Caco-2 (cell line): ENCODE measurements around the gene NCF4. TPM values are rescaled to one million over a fixed set of nuclear protein-coding genes. Genes with fewer than 3 reads are reported as not detected.

Source experiments
- BruUV-seq: library from RNA; stranded (reverse); fragments of 400-500 nt; replicated peaks from 2 replicates; lab custom pipeline; 2021; lab: Mats Ljungman, UMichigan
- CTCF ChIA-PET: fragments of 300-600 bp; sonication (Branson Sonifier 250); formaldehyde crosslinking; loops from one replicate; lab custom pipeline; 2022; ENCODE audit warnings: antibody characterized with exemption; lab: Charles Lee
- POLR2A ChIA-PET: fragments of 300-600 bp; sonication (Branson Sonifier 250); formaldehyde crosslinking; loops from one replicate; lab custom pipeline; 2022; ENCODE audit warnings: antibody characterized with exemption; lab: Charles Lee
- DNase-seq, 2 experiments: peaks; one replicate each; pipeline versions ENCODE4 v3.0.0 to v3.0.0-alpha.2; 2020 to 2022
- H3K27me3 ChIP-seq: replicated peaks from 2 replicates; pipeline ENCODE4 v1.6.0; 2011; ENCODE audit warnings: low read length; ENCODE audit not compliant: control insufficient read depth, insufficient read depth
- H3K36me3 ChIP-seq: 2 replicates; pipeline ENCODE4 v1.5.1; 2011; ENCODE audit warnings: low read length; ENCODE audit not compliant: control insufficient read depth, insufficient read depth
- H3K4me1 ChIP-seq: fragments of 250-450 bp; sonication (Bioruptor Pico); 2 replicates; pipeline ENCODE4 v1.5.1; 2020; ENCODE audit warnings: mild to moderate bottlenecking
- H3K4me3 ChIP-seq: 2 replicates; pipeline ENCODE4 v1.5.1; 2011; ENCODE audit warnings: low read depth, mild to moderate bottlenecking, control low read depth, low read length
- H3K9me3 ChIP-seq: fragments of 250-450 bp; sonication (Bioruptor Pico); 2 replicates; pipeline ENCODE4 v1.5.1; 2020; ENCODE audit warnings: mild to moderate bottlenecking, moderate library complexity
- H3K27ac Mint-ChIP-seq: one replicate; pipeline ENCODE4 v1.8.0; 2022; ENCODE audit warnings: mixed read lengths; ENCODE audit not compliant: unreplicated experiment
- H3K27me3 Mint-ChIP-seq: one replicate; pipeline ENCODE4 v1.8.0; 2022; ENCODE audit warnings: mixed read lengths; ENCODE audit not compliant: insufficient read depth, unreplicated experiment
- H3K36me3 Mint-ChIP-seq: one replicate; pipeline ENCODE4 v1.8.0; 2022; ENCODE audit warnings: mild to moderate bottlenecking, mixed read lengths; ENCODE audit not compliant: insufficient read depth, unreplicated experiment
- H3K4me1 Mint-ChIP-seq: one replicate; pipeline ENCODE4 v1.8.0; 2022; ENCODE audit warnings: low read depth, mixed read lengths; ENCODE audit not compliant: unreplicated experiment
- H3K4me3 Mint-ChIP-seq: one replicate; pipeline ENCODE4 v1.8.0; 2022; ENCODE audit warnings: mild to moderate bottlenecking, moderate library complexity, mixed read lengths; ENCODE audit not compliant: unreplicated experiment
- H3K9me3 Mint-ChIP-seq: one replicate; pipeline ENCODE4 v1.8.0; 2022; ENCODE audit warnings: mixed read lengths; ENCODE audit not compliant: unreplicated experiment
- intact Hi-C: fragments of 100-400 bp; cut with micrococcal nuclease; formaldehyde crosslinking; loops from one replicate; pipeline ENCODE4 v1.10.0; 2022; ENCODE audit not compliant: unreplicated experiment
- total RNA-seq: library from RNA; stranded (reverse); gene quantifications from 2 replicates; pipeline ENCODE4 v1.2.3, GENCODE V29; 2022
- TF ChIP-seq, protein P1 (sequence below), 2 experiments: fragments of 200-600 bp in 1 of 2; IDR thresholded peaks; 1 replicate in 1 of 2; 2 replicates in 1 of 2; pipeline versions ENCODE4 v1.5.1 to v1.8.0; 2011 to 2022; ENCODE audit warnings: antibody characterized with exemption in 1 of 2, control low read depth in 1 of 2, inconsistent platforms in 1 of 2, low read depth in 1 of 2, low read length in 1 of 2, mild to moderate bottlenecking in 1 of 2, moderate library complexity in 1 of 2; ENCODE audit not compliant: insufficient read depth in 1 of 2, severe bottlenecking in 1 of 2, unreplicated experiment in 1 of 2

Gene NCF4
- total RNA-seq, 1 experiment from 2014 or later = not detected

DNA sequence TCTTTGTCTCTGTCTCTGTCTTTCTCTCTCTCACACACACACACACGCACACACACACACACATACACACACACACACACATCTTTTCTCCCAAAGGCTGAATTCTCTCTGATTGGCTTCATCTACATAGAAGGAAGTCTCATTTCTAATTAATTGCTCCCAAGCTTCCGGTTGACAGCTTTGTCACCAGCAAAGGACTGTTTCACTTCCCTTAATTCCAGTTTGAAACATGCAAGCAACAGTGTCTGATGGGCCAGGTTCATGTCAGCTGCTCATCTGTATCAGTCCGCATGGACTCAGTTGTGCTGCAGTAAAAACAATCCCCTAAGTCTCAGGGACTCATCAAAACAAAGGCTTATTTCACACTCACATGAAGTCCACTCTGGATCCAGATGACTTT, 27.7 kb upstream of the NCF4 start:
- Mint-ChIP-seq H3K36me3 (no peaks in the 10 kb centered on the region), H3K27ac (no peak overlapping the region), H3K4me1 (no peaks in the 10 kb centered on the region), H3K27me3 (peaks cover 2% of the 10 kb centered on the region), H3K4me3 (no peak overlapping the region), H3K9me3 (no peaks in the 10 kb centered on the region)
- TF ChIP-seq, protein P1, sequence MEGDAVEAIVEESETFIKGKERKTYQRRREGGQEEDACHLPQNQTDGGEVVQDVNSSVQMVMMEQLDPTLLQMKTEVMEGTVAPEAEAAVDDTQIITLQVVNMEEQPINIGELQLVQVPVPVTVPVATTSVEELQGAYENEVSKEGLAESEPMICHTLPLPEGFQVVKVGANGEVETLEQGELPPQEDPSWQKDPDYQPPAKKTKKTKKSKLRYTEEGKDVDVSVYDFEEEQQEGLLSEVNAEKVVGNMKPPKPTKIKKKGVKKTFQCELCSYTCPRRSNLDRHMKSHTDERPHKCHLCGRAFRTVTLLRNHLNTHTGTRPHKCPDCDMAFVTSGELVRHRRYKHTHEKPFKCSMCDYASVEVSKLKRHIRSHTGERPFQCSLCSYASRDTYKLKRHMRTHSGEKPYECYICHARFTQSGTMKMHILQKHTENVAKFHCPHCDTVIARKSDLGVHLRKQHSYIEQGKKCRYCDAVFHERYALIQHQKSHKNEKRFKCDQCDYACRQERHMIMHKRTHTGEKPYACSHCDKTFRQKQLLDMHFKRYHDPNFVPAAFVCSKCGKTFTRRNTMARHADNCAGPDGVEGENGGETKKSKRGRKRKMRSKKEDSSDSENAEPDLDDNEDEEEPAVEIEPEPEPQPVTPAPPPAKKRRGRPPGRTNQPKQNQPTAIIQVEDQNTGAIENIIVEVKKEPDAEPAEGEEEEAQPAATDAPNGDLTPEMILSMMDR (IDR thresholded peaks at IDR 0.05; ENCODE audit: insufficient read depth in 1 of 2, low read depth in 1 of 2, low read length in 1 of 2, severe bottlenecking in 1 of 2, unreplicated experiment in 1 of 2) = no peak
- Histone ChIP-seq H3K4me3 (no peak overlapping the region), H3K9me3 (no peaks in the 10 kb centered on the region), H3K36me3 (no peaks in the 10 kb centered on the region), H3K27me3 (peaks cover 1% of the 10 kb centered on the region; the same call in 1 of the 2 replicates), H3K4me1 (no peaks in the 10 kb centered on the region)
- intact Hi-C loops = no loop called here
- no peak for DNase-seq
- POLR2A ChIA-PET = no interaction called here
- CTCF ChIA-PET = no interaction called here
- BruUV-seq = no TSS peak

DNA sequence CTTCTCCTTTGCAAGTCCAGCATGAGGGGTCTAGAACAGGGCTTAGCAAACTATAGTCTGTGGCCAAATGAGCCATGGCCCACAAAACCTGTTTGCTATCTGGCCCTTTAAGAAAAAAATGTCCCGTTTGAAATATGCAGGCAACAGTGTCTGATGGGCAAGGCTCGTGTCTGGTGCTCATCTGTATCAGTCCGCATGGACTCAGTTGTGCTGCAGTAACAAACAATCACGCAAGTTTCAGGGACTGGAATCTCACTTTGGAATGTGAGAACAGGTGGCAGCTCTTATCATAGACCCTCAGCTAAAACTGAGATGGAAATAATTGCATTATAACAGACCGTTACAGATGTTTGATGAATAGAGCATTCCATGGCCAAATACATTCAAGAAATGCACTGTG, 24.9 kb upstream of the NCF4 start:
- H3K36me3 ChIP-seq = no peaks in the 10 kb centered on the region
- Mint-ChIP-seq H3K27ac (no peak overlapping the region), H3K9me3 (no peaks in the 10 kb centered on the region), H3K4me1 (no peaks in the 10 kb centered on the region), H3K27me3 (peaks cover 7% of the 10 kb centered on the region), H3K36me3 (no peaks in the 10 kb centered on the region), H3K4me3 (no peak overlapping the region)
- DNase-seq = no peak
- H3K9me3 ChIP-seq = no peaks in the 10 kb centered on the region
- CTCF ChIA-PET = no interaction called here
- H3K4me3 ChIP-seq = no peak overlapping the region
- POLR2A ChIA-PET = no interaction called here
- TF ChIP-seq, protein P1 (IDR thresholded peaks at IDR 0.05; ENCODE audit: insufficient read depth in 1 of 2, low read depth in 1 of 2, low read length in 1 of 2, severe bottlenecking in 1 of 2, unreplicated experiment in 1 of 2) = no peak
- BruUV-seq = no TSS peak
- H3K4me1 ChIP-seq = no peaks in the 10 kb centered on the region
- H3K27me3 ChIP-seq = peaks cover 1% of the 10 kb centered on the region; the same call in 1 of the 2 replicates
- intact Hi-C loops = no loop called here

DNA sequence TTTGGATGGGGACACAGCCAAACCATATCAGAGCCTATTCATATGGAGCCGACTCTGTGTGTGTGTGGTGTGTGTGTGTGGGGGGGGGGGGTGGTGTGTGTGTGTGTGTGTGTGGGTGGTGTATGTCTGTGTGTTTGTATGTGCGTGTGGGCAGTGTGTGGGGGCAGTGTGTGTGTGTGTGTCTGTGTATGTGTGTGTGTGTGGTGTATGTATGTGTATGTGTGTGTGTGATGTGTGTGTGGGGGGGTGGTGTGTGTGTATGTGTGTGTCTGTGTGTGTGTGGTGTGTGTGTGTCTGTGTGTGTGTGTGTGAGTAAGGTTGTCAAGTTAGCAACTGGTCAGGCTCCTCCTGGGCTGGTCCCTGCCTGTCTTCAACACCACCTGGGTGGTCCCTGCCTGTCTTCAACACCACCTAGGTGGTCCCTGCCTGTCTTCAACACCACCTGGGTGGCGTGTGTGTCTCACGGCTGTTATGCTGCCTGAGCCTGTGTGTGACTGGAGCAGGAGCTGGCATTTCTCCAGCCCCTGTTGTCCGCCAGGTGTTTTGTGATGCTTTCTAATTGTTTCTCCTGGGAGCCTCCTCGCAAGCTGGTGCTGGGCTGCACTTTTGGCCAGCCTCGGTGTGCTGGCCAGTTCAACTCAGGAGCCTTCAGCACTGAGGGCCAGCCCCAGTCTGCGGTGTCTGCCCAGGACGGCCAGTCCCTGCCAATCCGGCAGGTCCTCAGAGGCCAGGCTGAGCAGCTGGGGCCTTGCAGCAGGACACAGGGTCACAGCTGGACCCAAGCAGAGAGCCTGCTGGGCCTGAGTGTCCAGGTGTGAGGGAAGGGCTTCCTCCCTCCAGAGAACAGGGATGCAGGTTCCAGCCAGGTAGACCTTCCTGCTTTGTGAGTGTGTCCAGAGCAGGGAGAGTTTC, 22.4 kb upstream of the NCF4 start:
- Histone ChIP-seq H3K27me3 (no peaks in the 10 kb centered on the region), H3K36me3 (no peaks in the 10 kb centered on the region), H3K4me1 (no peaks in the 10 kb centered on the region), H3K9me3 (no peaks in the 10 kb centered on the region), H3K4me3 (no peak overlapping the region)
- intact Hi-C loops = no loop called here
- Mint-ChIP-seq H3K27ac (no peak overlapping the region), H3K36me3 (no peaks in the 10 kb centered on the region), H3K27me3 (peaks cover 13% of the 10 kb centered on the region), H3K4me3 (no peak overlapping the region), H3K4me1 (no peaks in the 10 kb centered on the region), H3K9me3 (no peaks in the 10 kb centered on the region)
- ChIA-PET CTCF (no interaction called here), POLR2A (no interaction called here)
- TF ChIP-seq, protein P1 (IDR thresholded peaks at IDR 0.05; ENCODE audit: insufficient read depth in 1 of 2, low read depth in 1 of 2, low read length in 1 of 2, severe bottlenecking in 1 of 2, unreplicated experiment in 1 of 2) = no peak
- no TSS peak for BruUV-seq
- DNase-seq = no peak
